Left cardiac atrium (tissue), 4 donors: ENCODE data around the gene GGA1. TPM values are rescaled to one million over a fixed set of nuclear protein-coding genes. Genes with fewer than 3 reads are reported as not detected.
A peak's percentile ranks its signal among the peaks of the same experiment; 100 is the strongest.
"Not testable (repeated sequence)": the region's sequence is repeated elsewhere in the genome, so short reads cannot be mapped to it uniquely, and the experiment has no call there.

Source experiments
- ATAC-seq, 2 donors: fragments of 200-7000 bp; cut with Tn5 transposase; one replicate each; pipeline ENCODE4 v1.9.1; 2020; ENCODE audit warnings: mild to moderate bottlenecking in 2 of 2, moderate library complexity in 2 of 2
- DNase-seq: peaks from one replicate; pipeline ENCODE4 v3.0.0-alpha.2; 2020
- intact Hi-C, 2 donors: fragments of 100-400 bp; cut with DNase I; formaldehyde crosslinking; loops; one replicate each; pipeline versions ENCODE4 v1.14.1 to v1.15.1; 2022 to 2023
- total RNA-seq, 2 donors: library from RNA; stranded (reverse); fragmentation: NEBNext Ultra II Directional; extraction: Animal tissue kit (Norgen Biotek cat#: 25700); gene quantifications; one replicate each; pipeline ENCODE4 v1.2.1, GENCODE V29; 2021
- donor health status: DM: no; HTN: yes; CAD: no.
- donor health status: DM: no; HTN: yes; CAD: no; lungs with severe emphysema.
- donor health status: DM: yes; HTN: yes; CAD: no.
- donor health status: Dilated cardiomyopathy.

The GGA1 gene
- total RNA-seq, 2 donors from 2014 or later = 24.4 to 26.6 TPM

DNA sequence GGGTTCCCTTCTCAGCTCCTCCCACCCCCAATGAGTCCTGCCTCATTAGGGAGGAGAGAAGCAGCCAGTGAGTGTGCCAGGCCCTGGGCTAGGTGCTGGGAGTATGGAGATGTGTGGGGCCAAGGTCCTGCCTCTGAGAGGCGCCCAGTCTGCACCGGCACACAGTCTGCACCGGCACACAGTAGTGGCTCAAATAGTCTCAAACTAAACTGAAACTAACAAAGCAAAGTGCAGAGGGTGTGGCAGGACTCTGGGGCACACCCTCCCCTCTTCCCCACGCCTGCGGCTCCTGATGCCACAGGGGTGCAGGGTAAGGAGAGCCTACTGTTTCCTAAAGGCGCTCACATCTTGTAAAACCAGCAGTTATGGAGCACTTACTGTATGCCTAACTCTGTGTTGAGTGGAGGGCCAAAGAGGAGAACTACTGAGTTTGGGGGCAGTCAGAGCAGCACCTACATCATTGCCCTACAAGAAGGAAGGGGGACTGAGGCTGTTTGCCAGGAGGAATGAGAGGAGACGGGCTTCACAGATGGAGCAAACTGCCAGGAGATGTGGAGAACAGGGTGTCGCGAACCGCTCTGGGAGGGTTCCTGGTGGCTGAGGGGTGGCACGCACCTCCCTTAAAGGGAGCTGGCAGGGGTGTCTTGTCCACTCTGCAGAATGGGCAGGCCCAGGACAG is 29.9 kb downstream of the GGA1 start:
- ATAC-seq (no peak), DNase-seq (no peak)
- intact Hi-C loops = no loop called here

DNA sequence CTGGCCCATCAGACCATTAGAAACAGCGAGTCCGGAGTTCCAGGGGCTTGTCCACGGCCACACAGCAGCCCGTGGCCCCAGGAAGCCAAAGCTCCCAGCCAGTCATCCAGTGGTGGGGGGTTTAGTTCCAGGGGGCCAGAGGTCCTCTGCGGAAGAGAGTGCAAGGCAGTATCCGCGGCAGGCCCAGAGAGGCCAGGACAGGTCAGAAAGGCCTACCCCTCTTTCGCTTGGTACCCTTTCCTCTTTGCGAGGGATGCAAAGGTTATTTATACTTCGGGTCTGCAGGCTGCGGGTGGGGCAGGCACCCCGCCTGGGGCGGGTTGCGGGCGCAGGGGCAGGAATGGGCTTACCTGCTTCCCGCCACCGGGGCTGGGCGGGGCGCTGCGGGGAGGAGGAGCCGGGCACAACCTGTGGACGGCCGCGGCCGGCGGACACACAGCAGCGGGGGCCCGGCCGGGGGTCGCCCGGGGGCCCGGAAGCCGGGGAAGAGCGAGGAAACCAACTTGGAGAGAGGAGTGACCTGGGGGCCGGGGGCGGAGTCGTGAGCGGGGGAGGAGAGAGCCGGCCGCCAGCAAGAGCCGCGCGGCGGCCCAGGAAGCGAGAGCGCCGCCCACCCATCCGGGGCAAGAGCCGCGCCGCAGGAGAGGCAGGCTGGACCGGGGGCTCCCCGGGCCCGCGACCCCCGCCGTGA is 30.6 kb downstream of the GGA1 start, which contains the start of gene SH3BP1:
Gene SH3BP1 (plus strand): TSS at position 600 of the 691 bp plus-strand sequence. CDS start 119 bp downstream, outside the sequence.
- intact Hi-C loops = no loop called here
- peak; percentile 48 to 54 for ATAC-seq

DNA sequence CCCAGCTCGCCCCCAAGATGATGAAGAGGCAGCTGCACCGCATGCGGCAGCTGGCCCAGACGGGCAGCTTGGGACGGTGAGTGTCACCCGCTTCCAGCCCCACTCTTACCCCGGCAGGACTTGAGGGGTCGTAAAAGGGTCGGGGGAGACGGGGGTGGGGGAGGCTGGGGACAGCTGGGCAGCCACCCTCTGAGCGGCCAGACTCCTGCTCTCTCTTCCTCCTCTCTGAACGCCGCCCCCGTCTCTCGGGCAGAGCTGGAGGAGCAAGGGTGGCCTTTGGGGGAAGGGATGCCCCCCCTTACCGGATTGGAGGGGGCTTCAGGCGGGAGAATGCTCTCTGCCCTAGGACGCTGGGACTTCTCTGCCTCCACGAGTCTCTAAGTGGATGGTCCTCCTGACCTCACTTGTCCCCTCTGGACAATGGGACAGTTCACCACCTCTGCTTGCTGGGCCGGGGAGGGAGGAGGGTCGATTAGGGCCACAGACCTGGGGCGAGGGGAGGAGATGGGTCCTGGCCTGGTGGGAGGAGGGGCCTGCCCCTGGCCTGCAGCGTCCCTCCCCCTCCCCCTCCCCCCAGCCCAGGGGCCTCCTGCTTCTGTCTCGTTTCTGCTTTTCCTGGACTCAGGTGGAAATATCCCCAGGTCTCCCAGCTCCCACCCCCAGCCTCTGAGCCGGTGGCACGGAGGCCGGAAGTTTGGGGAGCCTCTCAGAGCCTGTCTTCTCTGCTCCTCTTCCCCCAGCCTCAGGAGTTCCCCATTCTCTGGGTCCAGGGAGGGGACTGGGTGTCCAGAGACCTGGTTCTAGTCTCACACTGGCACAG is 31.3 kb downstream of the GGA1 start:
- ATAC-seq (peak in 1 of 2 donors; percentile 3), DNase-seq (no peak)
- intact Hi-C loops = loop anchor here (5.0 to 10.0 kb wide), 2 partner anchors 42 to 155 kb away; no protein-coding TSS in a partner anchor

More for the DNA sequence above, 30.6 kb downstream of the GGA1 start, which contains the start of gene SH3BP1:
- peak; percentile 58 for DNase-seq

DNA sequence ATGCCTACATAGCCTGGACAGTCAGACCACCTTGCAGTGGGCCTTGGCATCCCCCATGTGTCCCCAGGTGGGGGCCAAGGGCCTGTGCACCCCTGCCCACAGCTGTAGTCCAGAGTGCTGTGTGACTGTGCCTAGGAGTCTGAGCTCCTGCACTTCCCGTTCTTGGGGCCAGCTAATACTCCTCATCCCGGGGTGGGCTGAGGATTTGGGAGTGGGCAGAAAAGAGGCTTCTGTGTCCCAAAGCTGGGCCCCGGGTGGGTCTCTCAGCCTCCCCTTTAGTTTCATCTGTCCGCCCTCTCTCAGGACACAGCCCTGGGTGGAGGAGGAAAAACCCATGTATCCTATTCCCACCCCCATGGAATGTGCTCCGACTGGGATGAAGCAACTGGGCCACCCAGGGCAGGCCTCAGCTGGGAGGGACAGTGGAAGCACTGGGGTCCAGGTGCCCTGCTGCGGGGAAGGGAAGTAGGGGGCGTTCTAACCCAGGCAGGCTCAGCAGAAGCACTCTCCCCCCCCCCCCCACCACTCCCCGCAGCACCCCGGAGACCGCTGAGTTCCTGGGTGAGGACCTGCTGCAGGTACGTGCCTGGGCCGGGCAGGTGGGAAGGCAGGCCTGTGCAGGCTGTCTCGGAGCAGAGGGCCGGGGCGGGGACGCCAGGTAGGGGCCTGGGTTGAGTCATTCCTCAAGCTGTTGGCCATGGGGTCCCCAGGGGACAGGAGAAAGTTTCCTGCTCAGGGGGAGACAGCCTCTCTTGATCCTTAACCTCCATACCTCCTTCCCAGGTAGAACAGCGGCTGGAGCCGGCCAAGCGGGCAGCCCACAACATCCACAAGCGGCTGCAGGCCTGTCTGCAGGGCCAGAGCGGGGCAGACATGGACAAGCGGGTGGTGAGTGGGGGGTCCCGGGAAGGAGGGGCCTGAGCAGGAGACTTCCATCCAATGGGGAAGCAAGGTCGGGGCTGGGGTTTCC is 32.2 kb downstream of the GGA1 start:
- DNase-seq (no peak), ATAC-seq (no peak)
- intact Hi-C loops = loop anchor here (5.0 to 10.0 kb wide), 2 partner anchors 41 to 154 kb away; no protein-coding TSS in a partner anchor

DNA sequence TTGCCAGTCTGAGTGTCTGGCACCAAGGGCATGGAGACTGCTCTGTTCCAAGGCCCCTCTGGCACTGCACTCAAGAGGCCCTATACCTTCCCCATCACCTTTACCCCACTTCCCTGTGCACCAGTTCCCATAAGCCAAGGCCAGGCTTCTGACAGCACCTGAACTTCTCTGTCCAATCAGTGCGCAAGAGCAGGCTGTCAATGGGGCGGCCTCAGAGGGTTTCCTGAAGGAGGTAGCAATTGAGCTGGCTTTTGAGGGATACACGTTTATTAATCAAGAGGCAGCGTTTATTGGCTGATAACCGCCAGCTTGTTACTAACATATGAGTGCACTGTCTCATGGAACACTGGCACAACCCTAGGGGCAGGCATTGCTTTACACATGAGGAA is 32.9 kb downstream of the GGA1 start:
- no peak for DNase-seq
- no peak for ATAC-seq

DNA sequence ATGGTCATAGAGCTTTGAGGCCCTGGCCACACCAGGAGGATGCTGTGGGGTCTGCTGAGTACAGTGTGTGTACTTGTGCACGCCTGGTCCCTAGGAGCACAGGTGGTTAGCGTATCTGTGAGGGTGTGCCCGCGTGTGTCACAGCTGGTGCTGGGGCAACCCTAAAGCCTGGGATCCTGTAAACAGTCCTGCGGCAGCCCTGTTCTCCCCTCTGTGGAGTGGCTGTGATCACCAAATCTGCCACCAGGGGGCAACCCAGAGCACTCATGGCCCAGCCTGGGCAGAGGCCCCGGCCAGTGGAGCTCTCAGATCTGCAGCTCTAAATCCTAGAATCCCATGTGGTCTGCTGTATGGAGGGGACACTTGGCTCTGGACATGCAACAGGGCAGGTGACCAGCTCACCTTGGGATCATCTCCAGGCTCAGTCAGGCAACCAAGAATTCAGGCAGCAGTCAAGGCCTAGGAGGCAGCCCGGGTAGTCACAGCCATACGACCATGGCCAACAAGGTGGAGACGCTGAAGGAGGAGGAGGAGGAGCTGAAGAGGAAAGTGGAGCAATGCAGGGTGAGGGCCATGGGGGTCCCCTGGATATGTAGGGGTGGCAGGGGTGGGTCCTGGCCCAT is 34.7 kb downstream of the GGA1 start:
- intact Hi-C loops = loop anchor here (2.0 to 10.0 kb wide), 3 partner anchors 37 to 151 kb away; no protein-coding TSS in a partner anchor
- ATAC-seq = peak; percentile 76 to 81
- DNase-seq = peak; percentile 86

More for the DNA sequence above, 32.9 kb downstream of the GGA1 start:
- intact Hi-C loops = loop anchor here (5.0 to 10.0 kb wide), 2 partner anchors 41 to 153 kb away; no protein-coding TSS in a partner anchor

DNA sequence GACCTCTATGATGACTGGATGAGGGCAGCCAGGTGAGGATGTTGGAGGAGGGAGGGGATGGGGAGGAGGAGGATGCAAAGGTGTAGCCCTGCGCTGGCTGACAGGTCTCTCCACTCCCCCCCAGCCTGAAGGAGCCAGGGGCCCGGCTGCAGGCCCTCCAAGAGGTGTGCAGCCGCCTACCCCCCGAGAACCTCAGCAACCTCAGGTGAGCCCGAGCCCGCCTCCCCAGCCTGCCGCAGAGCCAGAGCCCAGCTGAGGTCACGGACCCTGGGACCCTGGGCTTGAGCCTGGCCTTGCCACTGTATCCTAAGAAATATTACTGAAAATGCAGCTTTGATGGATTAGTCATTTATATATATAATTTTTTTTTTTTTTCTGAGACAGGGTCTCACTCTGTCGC is 38.7 kb downstream of the GGA1 start:
- intact Hi-C loops = loop anchor here (10.0 kb wide), 1 partner anchor 147 kb away; no protein-coding TSS in a partner anchor
- ATAC-seq = no peak

DNA sequence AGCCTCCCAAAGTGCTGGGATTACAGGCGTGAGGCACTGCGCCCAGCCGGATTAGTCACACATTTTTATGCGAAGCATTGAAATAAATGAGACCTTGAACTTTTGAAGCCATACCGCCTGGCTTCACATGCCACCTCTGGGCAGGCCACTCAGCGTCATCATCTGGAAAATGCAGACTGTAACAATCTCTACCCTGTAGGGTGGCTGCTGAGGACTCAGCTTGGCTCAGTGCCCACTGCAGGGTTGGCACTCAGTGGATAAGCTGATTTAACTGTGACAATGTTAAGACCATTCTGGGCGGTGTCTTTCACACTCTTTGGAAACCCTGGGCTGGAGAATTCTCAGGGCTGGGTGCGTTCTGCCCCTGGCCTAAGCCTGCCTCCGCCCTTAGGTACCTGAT is 39.3 kb downstream of the GGA1 start:
- DNase-seq (no peak), ATAC-seq (peak in 1 of 2 donors; percentile 44)
- intact Hi-C loops = loop anchor here (10.0 kb wide), 1 partner anchor 147 kb away; no protein-coding TSS in a partner anchor

More for the DNA sequence above, 38.7 kb downstream of the GGA1 start:
- no peak for DNase-seq

DNA sequence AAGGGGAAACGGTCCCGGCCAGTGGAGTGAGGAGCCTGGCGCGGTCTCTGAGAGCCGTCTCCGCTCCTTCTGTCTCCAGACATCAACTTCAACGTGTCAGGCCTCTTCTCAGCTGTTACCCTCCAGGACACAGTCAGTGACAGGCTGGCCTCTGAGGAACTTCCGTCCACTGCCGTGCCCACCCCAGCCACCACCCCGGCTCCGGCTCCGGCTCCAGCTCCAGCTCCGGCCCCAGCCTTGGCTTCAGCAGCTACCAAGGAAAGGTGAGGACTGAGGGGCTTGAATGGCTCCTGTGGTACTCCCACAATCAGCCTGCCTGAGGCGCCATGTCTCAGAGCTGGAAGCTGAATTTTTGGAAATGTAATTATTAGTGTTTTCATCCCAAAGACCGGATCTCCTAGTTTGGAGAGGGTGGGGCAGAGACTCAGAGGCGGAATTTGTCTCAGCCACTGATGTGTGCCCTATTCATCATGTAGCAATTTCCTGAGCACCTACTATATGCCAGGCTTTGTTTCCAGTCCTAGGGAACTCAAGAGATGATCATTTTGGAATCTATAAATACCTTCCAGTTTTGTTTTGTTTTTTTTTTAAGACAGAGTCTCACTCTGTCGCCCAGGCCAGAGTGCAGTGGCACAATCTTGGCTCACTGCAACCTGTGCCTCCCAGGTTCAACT is 42.0 kb downstream of the GGA1 start:
- intact Hi-C loops = no loop called here
- DNase-seq (no peak), ATAC-seq (no peak)

DNA sequence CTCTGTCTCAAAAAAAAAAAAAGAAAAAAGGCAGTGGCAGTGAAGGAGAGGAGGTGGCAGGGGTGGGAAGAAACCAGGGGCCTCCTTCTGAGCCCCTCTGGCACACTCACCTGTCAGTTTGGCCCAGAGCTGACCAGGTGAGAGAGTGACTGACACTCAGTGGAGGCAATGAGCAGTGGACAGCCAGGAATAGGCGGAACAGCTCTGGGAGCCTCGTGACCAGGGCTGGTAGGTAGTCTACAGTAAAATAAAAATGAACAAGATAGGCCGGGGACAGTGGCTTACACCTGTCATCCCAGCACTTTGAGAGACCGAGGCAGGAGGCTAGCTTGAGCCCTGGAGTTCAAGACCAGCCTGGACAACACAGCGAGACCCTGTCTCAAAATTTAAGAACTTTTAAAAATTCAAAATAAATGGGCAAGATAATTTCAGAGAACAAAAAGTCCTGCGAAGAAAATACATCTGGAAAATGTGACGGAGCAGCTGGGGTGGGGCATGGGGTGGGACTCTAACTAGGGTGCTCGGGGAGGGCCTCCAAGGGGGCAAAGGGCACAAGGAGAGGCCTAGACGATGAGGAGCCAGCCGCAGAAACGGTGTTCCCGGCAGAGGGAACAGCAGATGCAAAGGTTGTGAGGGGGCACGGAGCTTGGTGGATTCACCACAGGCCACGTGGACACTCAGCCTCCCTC is 46.1 kb downstream of the GGA1 start:
- intact Hi-C loops = no loop called here
- no peak for ATAC-seq

DNA sequence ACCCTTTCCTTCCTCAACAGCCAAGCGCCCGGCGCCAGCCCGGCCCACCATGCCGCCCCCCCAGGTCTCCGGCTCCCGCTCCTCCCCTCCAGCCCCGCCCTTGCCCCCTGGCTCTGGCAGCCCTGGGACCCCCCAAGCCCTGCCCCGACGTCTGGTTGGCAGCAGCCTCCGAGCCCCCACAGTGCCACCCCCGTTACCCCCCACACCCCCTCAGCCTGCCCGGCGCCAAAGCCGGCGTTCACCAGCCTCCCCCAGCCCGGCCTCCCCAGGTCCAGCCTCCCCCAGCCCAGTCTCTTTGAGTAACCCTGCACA is 46.6 kb downstream of the GGA1 start:
- DNase-seq = no peak
- intact Hi-C loops = no loop called here
- ATAC-seq = no peak

More for the DNA sequence above, 46.1 kb downstream of the GGA1 start:
- no peak for DNase-seq

DNA sequence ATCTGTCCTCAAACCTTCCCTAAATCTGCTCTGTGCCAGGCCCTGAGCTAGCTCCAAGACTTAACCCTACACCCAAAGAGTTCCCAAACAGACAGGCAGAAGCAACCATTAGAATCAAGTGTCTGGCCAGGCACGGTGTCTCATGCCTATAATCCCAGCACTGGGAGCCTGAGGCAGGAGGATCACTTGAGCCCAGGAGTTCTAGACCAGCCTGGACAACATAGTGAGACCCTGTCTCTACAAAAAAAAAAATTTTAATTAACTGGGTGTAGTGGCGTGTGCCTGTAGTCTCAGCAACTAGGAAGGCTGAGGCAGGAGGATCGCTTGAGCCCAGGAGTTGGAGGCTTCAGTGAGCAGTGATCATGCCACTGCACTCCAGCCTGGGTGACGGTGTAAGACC is 47.9 kb downstream of the GGA1 start:
- DNase-seq, ATAC-seq, intact Hi-C loops: not testable (repeated sequence)

DNA sequence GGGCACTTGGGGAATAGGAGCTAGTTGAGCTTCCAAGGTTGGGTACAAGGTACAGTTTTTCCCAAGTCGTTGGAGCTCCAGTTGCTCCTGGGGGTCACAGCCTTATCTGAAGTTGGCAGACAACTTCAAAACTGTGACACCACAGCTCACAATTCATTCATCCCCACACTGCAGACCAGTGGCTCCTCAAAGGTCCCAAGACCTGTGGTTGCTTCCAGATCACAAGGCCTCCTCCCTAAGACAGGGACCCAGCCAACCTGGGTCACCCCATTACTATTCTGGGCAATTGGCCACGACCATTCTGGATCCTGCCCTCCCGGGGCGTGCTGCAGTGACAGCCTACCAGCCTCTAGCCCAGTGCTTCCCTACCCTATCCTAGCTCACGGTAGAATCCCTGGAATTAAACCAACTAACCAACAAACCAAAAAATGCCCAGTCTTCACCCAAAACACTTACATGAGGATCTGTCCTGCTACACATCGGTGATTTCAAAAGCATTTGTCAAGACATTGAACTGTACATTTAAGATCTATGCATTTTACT is 49.0 kb downstream of the GGA1 start:
- DNase-seq (no peak), ATAC-seq (no peak)
- intact Hi-C loops = no loop called here

DNA sequence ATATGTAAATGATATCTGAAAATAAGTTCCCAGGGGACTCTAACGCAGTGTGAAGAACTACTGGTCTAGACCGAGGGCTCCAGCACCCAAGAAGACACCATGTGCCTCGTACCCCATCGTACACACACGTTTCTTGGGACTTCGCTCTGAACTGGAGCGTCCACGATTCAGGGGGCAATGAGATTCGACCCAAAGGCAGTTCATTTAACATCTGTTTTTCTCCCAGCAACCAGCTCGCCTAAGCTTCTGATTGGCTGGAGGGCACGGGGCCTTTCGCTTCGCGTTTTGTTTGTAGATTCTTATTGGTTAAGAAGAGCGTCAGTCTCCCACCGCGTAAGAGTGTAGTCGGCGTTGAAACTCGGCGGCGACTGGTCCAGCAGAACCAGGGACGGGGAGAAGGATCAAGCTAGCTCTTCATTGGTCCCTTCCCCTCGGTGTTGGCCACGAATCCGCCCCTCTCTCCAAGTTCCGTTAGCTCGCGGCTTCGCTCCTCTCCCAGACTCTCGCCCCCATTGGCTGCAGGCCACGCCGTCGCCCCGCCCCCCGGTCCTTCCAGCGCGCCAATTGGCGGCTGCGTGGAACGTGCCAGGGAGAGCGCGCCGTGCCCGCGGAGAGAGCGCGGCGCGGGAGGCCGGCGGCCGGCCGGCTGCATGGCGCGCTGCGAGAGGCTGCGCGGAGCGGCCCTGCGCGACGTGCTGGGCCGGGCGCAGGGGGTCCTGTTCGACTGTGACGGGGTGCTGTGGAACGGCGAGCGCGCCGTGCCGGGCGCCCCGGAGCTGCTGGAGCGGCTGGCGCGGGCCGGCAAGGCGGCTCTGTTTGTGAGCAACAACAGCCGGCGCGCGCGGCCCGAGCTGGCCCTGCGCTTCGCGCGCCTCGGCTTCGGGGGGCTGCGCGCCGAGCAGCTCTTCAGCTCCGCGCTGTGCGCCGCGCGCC is 49.8 kb downstream of the GGA1 start, which contains the start of gene PDXP:
Gene PDXP (plus strand): TSS at position 591 of the 933 bp plus-strand sequence. CDS start 60 bp downstream, at position 651.
- intact Hi-C loops = no loop called here
- DNase-seq (peak; percentile 99), ATAC-seq (peak; percentile 97 to 98)
